Gastroesophageal sphincter (tissue), 3 donors: Measurements from ENCODE around the gene KIF12.

Experiments
- CTCF ChIP-seq, 4 experiments: fragments of 200-600 bp in 2 of 4; fragments of 450-650 bp in 2 of 4; sonication (generic) in 1 of 4; IDR thresholded peaks; one replicate each; pipeline ENCODE4 v1.5.1; 2017 to 2019; ENCODE audit warnings: antibody characterized with exemption in 4 of 4, mild to moderate bottlenecking in 2 of 4, moderate library complexity in 2 of 4
- EP300 ChIP-seq: sonication (generic); formaldehyde crosslinking; IDR thresholded peaks from one replicate; pipeline ENCODE4 v1.6.1; 2017; ENCODE audit warnings: antibody characterized with exemption, mild to moderate bottlenecking
- POLR2A ChIP-seq, 2 donors: fragments of 450-650 bp; IDR thresholded peaks; one replicate each; pipeline ENCODE4 v1.6.1; 2017; ENCODE audit warnings: antibody characterized with exemption in 2 of 2, mild to moderate bottlenecking in 2 of 2, moderate library complexity in 1 of 2
- POLR2AphosphoS5 ChIP-seq: sonication (generic); formaldehyde crosslinking; IDR thresholded peaks from one replicate; pipeline ENCODE4 v1.6.1; 2017; ENCODE audit warnings: antibody characterized with exemption

GRCh38 chr9:114116126-114116747 lies 17.1 kb upstream of the KIF12 start:
- TF ChIP-seq CTCF (IDR thresholded peaks at IDR 0.05) = no peak
- no peak for TF ChIP-seq POLR2A (IDR thresholded peaks at IDR 0.05)
- no peak for TF ChIP-seq POLR2AphosphoS5
- TF ChIP-seq EP300 = no peak
